Endometrial microvascular endothelial cells (primary cell): Measurements from ENCODE around the gene DPH7. TPM values are rescaled to one million over a fixed set of nuclear protein-coding genes. Genes with fewer than 3 reads are reported as not detected.
"Not testable (repeated sequence)": the region's sequence is repeated elsewhere in the genome, so short reads cannot be mapped to it uniquely, and the experiment has no call there.

ENCODE experiments used
- in situ Hi-C: cut with HindIII; loops from 2 replicates; pipeline ENCODE4 v1.10.0; 2017; ENCODE audit warnings: low sequenced_read_pairs, low pct_unique_long_range_greater_than_20kb; ENCODE audit errors: inconsistent ontology term
- total RNA-seq: library from RNA; depleted of rRNA; stranded (reverse); fragments of >200 nt; gene quantifications from one replicate; pipeline ENCODE4 v1.2.3, GENCODE V29; 2015; ENCODE audit errors: inconsistent ontology term

Gene DPH7
- total RNA-seq, 1 donor from 2014 or later: 37.2 TPM

- in situ Hi-C loops: no loop called here
These were observed 47.5 kb downstream of the DPH7 start for GRCh38 chr9:137531099-137531765.

GRCh38 chr9:137530331-137530730, 48.4 kb downstream of the DPH7 start:
- in situ Hi-C loops: no loop called here

GRCh38 chr9:137524981-137525317, 53.8 kb downstream of the DPH7 start:
- in situ Hi-C loops: no loop called here

GRCh38 chr9:137524161-137524980, 54.4 kb downstream of the DPH7 start:
- in situ Hi-C loops: no loop called here

GRCh38 chr9:137522746-137523455, 55.8 kb downstream of the DPH7 start:
- in situ Hi-C loops: no loop called here

GRCh38 chr9:137521405-137521985, 57.2 kb downstream of the DPH7 start:
- in situ Hi-C loops: no loop called here

- in situ Hi-C loops: no loop called here
These were observed 57.9 kb downstream of the DPH7 start for GRCh38 chr9:137520614-137521404.

- in situ Hi-C loops: no loop called here
These were observed 59.2 kb downstream of the DPH7 start for GRCh38 chr9:137519553-137519952.

GRCh38 chr9:137518661-137519459, 59.9 kb downstream of the DPH7 start:
- in situ Hi-C loops: not testable (repeated sequence)

- in situ Hi-C loops: no loop called here
These were observed 62.4 kb downstream of the DPH7 start for GRCh38 chr9:137516144-137516917.

GRCh38 chr9:137515338-137515724, 63.4 kb downstream of the DPH7 start:
- in situ Hi-C loops: no loop called here

GRCh38 chr9:137514691-137515337, 63.9 kb downstream of the DPH7 start:
- in situ Hi-C loops: no loop called here

- in situ Hi-C loops: not testable (repeated sequence)
These were observed 64.7 kb downstream of the DPH7 start for GRCh38 chr9:137513801-137514570.

- in situ Hi-C loops: not testable (repeated sequence)
These were observed 65.6 kb downstream of the DPH7 start for GRCh38 chr9:137513136-137513535.

GRCh38 chr9:137511758-137512463, 66.8 kb downstream of the DPH7 start:
- in situ Hi-C loops: no loop called here

GRCh38 chr9:137511126-137511525, 67.6 kb downstream of the DPH7 start:
- in situ Hi-C loops: not testable (repeated sequence)
